ENCODE results near the gene SP100. TPM values are rescaled to one million over a fixed set of nuclear protein-coding genes. Genes with fewer than 3 reads are reported as not detected.

SP100 gene
- total RNA-seq, 1 donor from 2014 or later = 169 TPM

DNA sequence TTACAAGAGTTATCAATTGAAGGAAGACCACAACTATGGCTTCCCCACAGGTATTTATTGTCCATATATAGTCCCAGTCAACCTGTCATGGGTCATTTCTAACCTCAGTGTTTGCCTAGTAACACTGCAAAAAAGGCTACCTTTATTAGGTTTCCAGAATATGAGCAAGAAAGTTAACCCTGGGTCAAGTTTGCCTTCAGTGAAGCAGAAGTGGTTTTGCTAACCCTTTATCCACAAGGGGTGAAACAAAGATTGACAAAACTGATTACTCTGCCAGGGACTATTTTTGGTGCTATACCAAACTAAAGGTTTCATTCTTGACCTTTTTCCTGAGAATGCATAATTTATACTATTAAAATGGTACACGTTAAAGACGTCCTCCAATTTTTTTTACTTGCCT, 28.8 kb downstream of the SP100 start:
- Histone ChIP-seq H3K4me2 (ENCODE audit: low read length) (no peak overlapping the region), H4K20me1 (ENCODE audit: insufficient read depth, low read length) (peaks cover 11% of the 10 kb centered on the region), H3K36me3 (ENCODE audit: insufficient read depth, low read length) (peaks cover 30% of the 10 kb centered on the region), H3K27me3 (ENCODE audit: insufficient read depth, low read length) (no peaks in the 10 kb centered on the region), H3K9ac (ENCODE audit: low read length) (no peak overlapping the region), H3K27ac (ENCODE audit: low read depth, low read length) (no peak overlapping the region), H3K4me3 (ENCODE audit: insufficient read depth, low read depth, low read length) (no peak overlapping the region), H3K9me3 (ENCODE audit: insufficient read depth, low read depth, low read length) (no peaks in the 10 kb centered on the region), H3K79me2 (ENCODE audit: insufficient read depth, low read length) (peaks cover 27% of the 10 kb centered on the region), H2AFZ (ENCODE audit: low read depth, low read length) (no peak overlapping the region), H3K4me1 (ENCODE audit: insufficient read depth, low read length) (no peaks in the 10 kb centered on the region)
- Mint-ChIP-seq H3K9me3 (ENCODE audit: unreplicated experiment) (no peaks in the 10 kb centered on the region), H3K4me3 (ENCODE audit: unreplicated experiment) (no peak overlapping the region), H3K36me3 (ENCODE audit: low read depth, unreplicated experiment) (peaks cover 44% of the 10 kb centered on the region), H3K27ac (ENCODE audit: unreplicated experiment) (no peak overlapping the region), H3K27me3 (ENCODE audit: low read depth, unreplicated experiment) (no peaks in the 10 kb centered on the region), H3K4me1 (ENCODE audit: low read depth, unreplicated experiment) (peaks cover 42% of the 10 kb centered on the region)
- FAIRE-seq (no peak), DNase-seq (ENCODE audit: low read depth) (no peak)
- no peak for TF ChIP-seq EZH2 (IDR thresholded peaks at IDR 0.05; ENCODE audit: insufficient read depth, low read length)
- TF ChIP-seq, protein P1, sequence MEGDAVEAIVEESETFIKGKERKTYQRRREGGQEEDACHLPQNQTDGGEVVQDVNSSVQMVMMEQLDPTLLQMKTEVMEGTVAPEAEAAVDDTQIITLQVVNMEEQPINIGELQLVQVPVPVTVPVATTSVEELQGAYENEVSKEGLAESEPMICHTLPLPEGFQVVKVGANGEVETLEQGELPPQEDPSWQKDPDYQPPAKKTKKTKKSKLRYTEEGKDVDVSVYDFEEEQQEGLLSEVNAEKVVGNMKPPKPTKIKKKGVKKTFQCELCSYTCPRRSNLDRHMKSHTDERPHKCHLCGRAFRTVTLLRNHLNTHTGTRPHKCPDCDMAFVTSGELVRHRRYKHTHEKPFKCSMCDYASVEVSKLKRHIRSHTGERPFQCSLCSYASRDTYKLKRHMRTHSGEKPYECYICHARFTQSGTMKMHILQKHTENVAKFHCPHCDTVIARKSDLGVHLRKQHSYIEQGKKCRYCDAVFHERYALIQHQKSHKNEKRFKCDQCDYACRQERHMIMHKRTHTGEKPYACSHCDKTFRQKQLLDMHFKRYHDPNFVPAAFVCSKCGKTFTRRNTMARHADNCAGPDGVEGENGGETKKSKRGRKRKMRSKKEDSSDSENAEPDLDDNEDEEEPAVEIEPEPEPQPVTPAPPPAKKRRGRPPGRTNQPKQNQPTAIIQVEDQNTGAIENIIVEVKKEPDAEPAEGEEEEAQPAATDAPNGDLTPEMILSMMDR (IDR thresholded peaks at IDR 0.05; ENCODE audit: insufficient read depth, low read depth, low read length) = no peak

- Histone ChIP-seq H3K4me2 (ENCODE audit: low read length) (no peak overlapping the region), H3K79me2 (ENCODE audit: insufficient read depth, low read length) (peaks cover 13% of the 10 kb centered on the region), H3K9ac (ENCODE audit: low read length) (no peak overlapping the region), H3K9me3 (ENCODE audit: insufficient read depth, low read depth, low read length) (no peaks in the 10 kb centered on the region), H3K27ac (ENCODE audit: low read depth, low read length) (no peak overlapping the region), H3K4me1 (ENCODE audit: insufficient read depth, low read length) (no peaks in the 10 kb centered on the region), H2AFZ (ENCODE audit: low read depth, low read length) (no peak overlapping the region), H3K27me3 (ENCODE audit: insufficient read depth, low read length) (no peaks in the 10 kb centered on the region), H4K20me1 (ENCODE audit: insufficient read depth, low read length) (peaks cover 6% of the 10 kb centered on the region), H3K4me3 (ENCODE audit: insufficient read depth, low read depth, low read length) (no peak overlapping the region), H3K36me3 (ENCODE audit: insufficient read depth, low read length) (peaks cover 32% of the 10 kb centered on the region)
- Mint-ChIP-seq H3K27ac (ENCODE audit: unreplicated experiment) (no peak overlapping the region), H3K27me3 (ENCODE audit: low read depth, unreplicated experiment) (no peaks in the 10 kb centered on the region), H3K4me1 (ENCODE audit: low read depth, unreplicated experiment) (peaks cover 31% of the 10 kb centered on the region), H3K36me3 (ENCODE audit: low read depth, unreplicated experiment) (peaks cover 58% of the 10 kb centered on the region), H3K4me3 (ENCODE audit: unreplicated experiment) (no peak overlapping the region), H3K9me3 (ENCODE audit: unreplicated experiment) (no peaks in the 10 kb centered on the region)
- DNase-seq (ENCODE audit: low read depth) = no peak
- FAIRE-seq = no peak
- no peak for TF ChIP-seq EZH2 (IDR thresholded peaks at IDR 0.05; ENCODE audit: insufficient read depth, low read length)
- TF ChIP-seq, protein P1 (IDR thresholded peaks at IDR 0.05; ENCODE audit: insufficient read depth, low read depth, low read length) = no peak
Observed at GRCh38 chr2:230447036-230447435, 31.0 kb downstream of the SP100 start.

All from astrocyte (in vitro differentiated cells and primary cell).